OCI-LY7 (cell line): Measurements from ENCODE around the gene STYK1.

Experiments used
- CTCF ChIP-seq: fragments of 200-600 bp; sonication (generic); conservative IDR thresholded peaks from 2 replicates; pipeline ENCODE4 v1.5.1; 2014; ENCODE audit warnings: mild to moderate bottlenecking, antibody characterized with exemption, low read length, moderate library complexity, mixed read lengths
- EZH2phosphoT487 ChIP-seq: fragments of 200-600 bp; sonication (generic); IDR thresholded peaks from 2 replicates; pipeline ENCODE4 v1.6.1; 2018; ENCODE audit warnings: low read depth, borderline replicate concordance, mild to moderate bottlenecking, mixed run types, antibody characterized with exemption, low read length, moderate library complexity, mixed read lengths

- TF ChIP-seq CTCF, result no peak
- TF ChIP-seq EZH2phosphoT487, result no peak
Observed at GRCh38 chr12:10623131-10623530, 50.7 kb downstream of the STYK1 start.
